Activated naive CD4-positive, alpha-beta T cell treated with anti-CD3 and anti-CD28 coated beads for 36 hours (primary cell): ENCODE results near the gene MEN1. TPM values are rescaled to one million over a fixed set of nuclear protein-coding genes. Genes with fewer than 3 reads are reported as not detected.
A peak's percentile ranks its signal among the peaks of the same experiment; 100 is the strongest.

Experiments
- CTCF ChIA-PET: fragments of 350-600 bp; sonication (Branson Sonifier 250); formaldehyde crosslinking; loops from one replicate; lab custom pipeline; 2021; ENCODE audit warnings: antibody characterized with exemption; lab: Charles Lee
- DNase-seq: peaks from one replicate; pipeline ENCODE4 v3.0.0-alpha.2; 2020
- H3K27ac Mint-ChIP-seq: one replicate; pipeline ENCODE4 v1.8.0; 2021; ENCODE audit warnings: mild to moderate bottlenecking, mixed read lengths
- H3K27me3 Mint-ChIP-seq: one replicate; pipeline ENCODE4 v1.8.0; 2021; ENCODE audit warnings: low read depth, mixed read lengths
- H3K36me3 Mint-ChIP-seq: one replicate; pipeline ENCODE4 v1.8.0; 2021; ENCODE audit warnings: low read depth, mixed read lengths
- H3K4me1 Mint-ChIP-seq: one replicate; pipeline ENCODE4 v1.8.0; 2021; ENCODE audit warnings: low read depth, mixed read lengths
- H3K4me3 Mint-ChIP-seq: one replicate; pipeline ENCODE4 v1.8.0; 2021; ENCODE audit warnings: mild to moderate bottlenecking, moderate library complexity, mixed read lengths
- H3K9me3 Mint-ChIP-seq: one replicate; pipeline ENCODE4 v1.8.0; 2021; ENCODE audit warnings: mixed read lengths
- intact Hi-C: fragments of 100-400 bp; cut with micrococcal nuclease; formaldehyde crosslinking; loops from one replicate; pipeline ENCODE4 v1.15.1; 2023
- total RNA-seq, 2 experiments: library from RNA; stranded (reverse); gene quantifications; one replicate each; pipeline ENCODE4 v1.2.3, GENCODE V29; 2021

The MEN1 gene
- total RNA-seq, 2 experiments from 2014 or later, result 23.9 TPM

- H3K27me3 Mint-ChIP-seq, result no peaks in the 10 kb centered on the region
- intact Hi-C loops, result no loop called here
- CTCF ChIA-PET, result interaction anchor here (0.6 to 32.9 kb wide), 6 partner anchors 9 to 438 kb away, joined by 3 to 992 read pairs (median 6); partner anchors contain the start of gene EHD1
- peaks cover 34% of the 10 kb centered on the region for H3K4me1 Mint-ChIP-seq
- no peaks in the 10 kb centered on the region for H3K9me3 Mint-ChIP-seq
- DNase-seq, result peak; percentile 69
- peak within 1 kb of the TSS; percentile 13 for H3K27ac Mint-ChIP-seq
- no peaks in the 10 kb centered on the region for H3K36me3 Mint-ChIP-seq
- H3K4me3 Mint-ChIP-seq, result peak within 1 kb of the TSS; percentile 66
These were observed 34.2 kb upstream of the MEN1 start, which contains the start of gene CDC42BPG for GRCh38 chr11:64844330-64845128. Gene CDC42BPG (minus strand): TSS chr11:64844653. CDS start chr11:64844569, 84 bp downstream.

- Mint-ChIP-seq H3K27me3 (no peaks in the 10 kb centered on the region), H3K9me3 (no peaks in the 10 kb centered on the region), H3K27ac (no peak overlapping the region), H3K4me3 (peak overlapping the region; percentile 66), H3K36me3 (no peaks in the 10 kb centered on the region), H3K4me1 (peaks cover 27% of the 10 kb centered on the region)
- no peak for DNase-seq
- intact Hi-C loops, result no loop called here
- CTCF ChIA-PET, result interaction anchor here (0.8 to 32.9 kb wide), 4 partner anchors 9 to 43 kb away, joined by 4 to 992 read pairs (median 148); partner anchors contain the start of gene EHD1
These were observed 33.5 kb upstream of the MEN1 start for GRCh38 chr11:64843686-64844329.

- no peak for DNase-seq
- Mint-ChIP-seq H3K27ac (no peak overlapping the region), H3K27me3 (no peaks in the 10 kb centered on the region), H3K9me3 (no peaks in the 10 kb centered on the region), H3K4me1 (peaks cover 19% of the 10 kb centered on the region), H3K4me3 (peak overlapping the region; percentile 43), H3K36me3 (no peaks in the 10 kb centered on the region)
- intact Hi-C loops, result no loop called here
- CTCF ChIA-PET, result interaction anchor here (1.9 to 32.9 kb wide), 3 partner anchors 9 to 44 kb away, joined by 8 to 992 read pairs (median 288); partner anchors contain the start of gene EHD1
These were observed 32.7 kb upstream of the MEN1 start for GRCh38 chr11:64842851-64843685.

GRCh38 chr11:64842366-64842759, 32.0 kb upstream of the MEN1 start:
- Mint-ChIP-seq H3K27me3 (no peaks in the 10 kb centered on the region), H3K36me3 (no peaks in the 10 kb centered on the region), H3K9me3 (no peaks in the 10 kb centered on the region), H3K27ac (no peak overlapping the region), H3K4me3 (no peak overlapping the region), H3K4me1 (peaks cover 17% of the 10 kb centered on the region)
- CTCF ChIA-PET, result interaction anchor here (32.9 kb wide), 1 partner anchor 45 kb away, joined by 992 read pairs; the partner anchor contains the start of gene EHD1
- no peak for DNase-seq
- intact Hi-C loops, result no loop called here

- no peaks in the 10 kb centered on the region for H3K36me3 Mint-ChIP-seq
- no peaks in the 10 kb centered on the region for H3K27me3 Mint-ChIP-seq
- CTCF ChIA-PET, result interaction anchor here (32.9 kb wide), 1 partner anchor 45 kb away, joined by 992 read pairs; the partner anchor contains the start of gene EHD1
- no peak overlapping the region for H3K27ac Mint-ChIP-seq
- DNase-seq, result no peak
- no peaks in the 10 kb centered on the region for H3K9me3 Mint-ChIP-seq
- peaks cover 12% of the 10 kb centered on the region for H3K4me1 Mint-ChIP-seq
- no peak overlapping the region for H3K4me3 Mint-ChIP-seq
- intact Hi-C loops, result no loop called here
These were observed 31.4 kb upstream of the MEN1 start for GRCh38 chr11:64841592-64842365.

GRCh38 chr11:64839887-64840782, 29.8 kb upstream of the MEN1 start:
- CTCF ChIA-PET, result interaction anchor here (1.3 to 32.9 kb wide), 2 partner anchors 8 to 47 kb away, joined by 3 to 992 read pairs; partner anchors contain the start of gene EHD1
- peaks cover 10% of the 10 kb centered on the region for H3K4me1 Mint-ChIP-seq
- no peak overlapping the region for H3K27ac Mint-ChIP-seq
- H3K36me3 Mint-ChIP-seq, result no peaks in the 10 kb centered on the region
- no peaks in the 10 kb centered on the region for H3K27me3 Mint-ChIP-seq
- intact Hi-C loops, result no loop called here
- H3K4me3 Mint-ChIP-seq, result no peak overlapping the region
- no peak for DNase-seq
- H3K9me3 Mint-ChIP-seq, result no peaks in the 10 kb centered on the region

- no peaks in the 10 kb centered on the region for H3K36me3 Mint-ChIP-seq
- H3K4me3 Mint-ChIP-seq, result no peak overlapping the region
- no peaks in the 10 kb centered on the region for H3K9me3 Mint-ChIP-seq
- CTCF ChIA-PET, result interaction anchor here (32.9 kb wide), 1 partner anchor 48 kb away, joined by 992 read pairs; the partner anchor contains the start of gene EHD1
- no peaks in the 10 kb centered on the region for H3K27me3 Mint-ChIP-seq
- intact Hi-C loops, result no loop called here
- peaks cover 8% of the 10 kb centered on the region for H3K4me1 Mint-ChIP-seq
- no peak overlapping the region for H3K27ac Mint-ChIP-seq
- no peak for DNase-seq
These were observed 29.0 kb upstream of the MEN1 start for GRCh38 chr11:64839335-64839734.

GRCh38 chr11:64838600-64839334, 28.4 kb upstream of the MEN1 start:
- intact Hi-C loops, result no loop called here
- no peak overlapping the region for H3K4me3 Mint-ChIP-seq
- no peak for DNase-seq
- no peaks in the 10 kb centered on the region for H3K36me3 Mint-ChIP-seq
- CTCF ChIA-PET, result interaction anchor here (0.5 to 32.9 kb wide), 2 partner anchors 18 to 48 kb away, joined by 4 to 992 read pairs; partner anchors contain the start of gene EHD1
- peaks cover 5% of the 10 kb centered on the region for H3K4me1 Mint-ChIP-seq
- H3K9me3 Mint-ChIP-seq, result no peaks in the 10 kb centered on the region
- H3K27ac Mint-ChIP-seq, result no peak overlapping the region
- no peaks in the 10 kb centered on the region for H3K27me3 Mint-ChIP-seq

- intact Hi-C loops, result no loop called here
- Mint-ChIP-seq H3K4me3 (no peak overlapping the region), H3K4me1 (no peaks in the 10 kb centered on the region), H3K27ac (no peak overlapping the region), H3K36me3 (no peaks in the 10 kb centered on the region), H3K27me3 (no peaks in the 10 kb centered on the region), H3K9me3 (no peaks in the 10 kb centered on the region)
- DNase-seq, result no peak
- CTCF ChIA-PET, result interaction anchor here (0.5 kb wide), 1 partner anchor 17 kb away, joined by 4 read pairs; no protein-coding TSS in a partner anchor
These were observed 27.6 kb upstream of the MEN1 start for GRCh38 chr11:64837887-64838351.

GRCh38 chr11:64836448-64837072, 26.2 kb upstream of the MEN1 start:
- CTCF ChIA-PET, result no interaction called here
- no peaks in the 10 kb centered on the region for H3K4me1 Mint-ChIP-seq
- H3K9me3 Mint-ChIP-seq, result no peaks in the 10 kb centered on the region
- H3K36me3 Mint-ChIP-seq, result no peaks in the 10 kb centered on the region
- H3K27ac Mint-ChIP-seq, result no peak overlapping the region
- no peak for DNase-seq
- no peaks in the 10 kb centered on the region for H3K27me3 Mint-ChIP-seq
- intact Hi-C loops, result no loop called here
- no peak overlapping the region for H3K4me3 Mint-ChIP-seq
